GM19240 (cell line): ENCODE measurements around the gene TMEM50B.
"Not testable (repeated sequence)": the region's sequence is repeated elsewhere in the genome, so short reads cannot be mapped to it uniquely, and the experiment has no call there.

ENCODE experiments used
- DNase-seq: peaks from one replicate; pipeline ENCODE4 v3.0.0; 2011; ENCODE audit warnings: low spot score; ENCODE audit not compliant: insufficient read length

The TMEM50B gene

GRCh38 chr21:33432496-33432895 is 47.3 kb downstream of the TMEM50B start:
- no peak for DNase-seq

GRCh38 chr21:33430858-33431257 is 48.9 kb downstream of the TMEM50B start:
- DNase-seq = no peak

- DNase-seq = no peak
Observed at GRCh38 chr21:33428669-33429068, 51.1 kb downstream of the TMEM50B start.

DNA sequence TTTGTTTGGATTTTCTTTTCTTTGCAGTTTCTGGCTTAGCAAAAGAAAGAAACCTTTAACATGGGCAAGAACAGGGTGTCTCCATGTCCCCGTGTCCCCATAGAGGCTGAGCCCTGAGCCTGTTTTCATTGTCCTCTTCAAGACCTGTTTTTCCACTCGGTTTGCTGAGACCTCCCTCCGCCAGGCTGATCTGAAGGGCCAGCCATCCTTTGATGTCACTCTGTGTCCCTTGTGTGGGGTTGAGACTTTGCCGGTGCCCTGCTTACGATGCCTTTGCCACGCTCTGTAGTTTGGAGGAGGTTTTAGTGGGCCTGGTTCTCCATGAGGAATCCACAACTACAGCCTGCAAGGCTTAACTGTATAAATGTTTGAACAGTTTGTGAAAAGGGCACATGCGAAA is 52.7 kb downstream of the TMEM50B start:
- no peak for DNase-seq

GRCh38 chr21:33425825-33426224 is 53.9 kb downstream of the TMEM50B start:
- no peak for DNase-seq

- no peak for DNase-seq
Observed at GRCh38 chr21:33424214-33424613, 55.6 kb downstream of the TMEM50B start.

GRCh38 chr21:33421713-33422393 is 57.9 kb downstream of the TMEM50B start:
- DNase-seq = no peak

DNA sequence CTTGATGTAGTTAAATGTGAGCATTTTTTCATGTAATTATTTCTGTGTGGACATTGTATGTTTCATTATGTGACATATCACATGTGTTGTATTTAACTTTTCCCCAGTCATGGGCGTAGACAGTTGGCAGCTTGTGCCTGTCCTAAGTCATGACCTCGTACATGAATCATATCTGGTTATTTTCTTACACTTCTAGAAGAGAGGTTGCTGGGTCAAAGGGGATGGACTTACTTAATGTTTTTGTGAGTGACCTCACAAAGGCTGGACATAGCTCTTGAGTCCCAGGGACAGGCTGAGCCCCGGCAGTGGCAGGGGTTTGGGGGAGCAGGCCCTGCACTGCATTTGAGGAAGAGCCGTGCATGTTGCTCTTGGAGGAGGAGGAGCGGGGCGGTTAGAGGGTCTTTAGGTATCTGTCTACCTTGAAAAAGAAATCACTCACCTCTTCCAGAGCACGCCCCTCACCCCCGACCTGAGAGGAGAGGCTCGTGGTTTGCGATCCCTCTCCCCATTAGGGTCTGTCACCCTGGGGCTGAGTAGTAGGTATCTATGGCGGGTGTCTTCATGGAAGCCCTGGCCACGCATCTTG is 60.1 kb downstream of the TMEM50B start:
- no peak for DNase-seq

GRCh38 chr21:33418691-33419090 is 61.1 kb downstream of the TMEM50B start:
- no peak for DNase-seq

- no peak for DNase-seq
Observed at GRCh38 chr21:33414926-33415325, 64.8 kb downstream of the TMEM50B start.

GRCh38 chr21:33414068-33414467 is 65.7 kb downstream of the TMEM50B start:
- DNase-seq = no peak

DNA sequence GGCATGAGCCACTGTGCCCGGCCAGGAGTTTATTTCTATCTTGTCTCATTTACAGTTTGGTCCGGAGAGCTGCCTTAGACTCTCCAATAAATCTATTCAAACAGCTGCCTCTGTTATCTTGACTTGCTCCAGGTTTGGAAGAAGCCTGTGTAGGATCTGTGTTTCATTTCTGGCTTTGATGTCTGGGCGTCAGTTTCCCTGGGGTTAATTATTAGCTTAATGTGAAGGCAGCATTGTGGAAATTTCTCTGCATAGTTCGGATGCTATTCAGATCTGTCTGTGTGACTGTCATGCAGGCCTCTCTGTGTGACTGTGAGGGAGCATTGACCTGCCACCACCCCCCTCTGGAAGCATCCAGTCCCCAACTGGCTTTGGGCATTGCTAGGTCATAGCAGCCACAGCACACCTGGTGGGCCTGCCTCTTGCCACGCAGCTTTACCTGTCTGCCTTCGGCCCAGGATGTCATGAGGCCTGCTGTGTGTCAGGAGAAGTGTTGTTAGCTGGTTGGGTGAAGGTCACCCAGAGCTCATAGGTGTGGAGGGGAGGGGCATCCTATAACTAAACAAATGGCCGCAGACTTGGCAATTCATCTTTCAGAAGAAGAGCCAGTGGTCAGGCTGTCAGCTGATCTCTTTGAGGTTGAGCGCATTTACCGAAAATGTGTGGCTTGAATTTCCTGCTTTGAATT is 66.8 kb downstream of the TMEM50B start:
- no peak for DNase-seq

DNA sequence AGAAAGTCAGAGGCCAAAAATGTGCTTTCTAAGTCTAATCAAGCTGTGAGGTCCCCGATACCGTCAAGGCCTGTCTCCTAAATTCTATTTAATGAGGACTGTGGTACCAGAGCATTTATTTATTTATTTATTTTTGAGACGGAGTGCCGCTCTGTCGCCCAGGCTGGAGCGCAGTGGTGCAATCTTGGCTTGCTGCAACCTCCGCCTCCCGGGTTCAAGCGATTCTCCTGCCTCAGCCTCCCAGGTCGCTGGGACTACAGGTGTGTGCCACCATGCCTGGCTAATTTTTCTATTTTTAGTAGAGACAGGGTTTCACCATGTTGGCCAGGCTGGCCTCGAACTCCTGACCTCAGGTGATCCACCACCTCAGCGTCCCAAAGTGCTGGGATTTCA is 67.3 kb downstream of the TMEM50B start:
- DNase-seq = not testable (repeated sequence)

DNA sequence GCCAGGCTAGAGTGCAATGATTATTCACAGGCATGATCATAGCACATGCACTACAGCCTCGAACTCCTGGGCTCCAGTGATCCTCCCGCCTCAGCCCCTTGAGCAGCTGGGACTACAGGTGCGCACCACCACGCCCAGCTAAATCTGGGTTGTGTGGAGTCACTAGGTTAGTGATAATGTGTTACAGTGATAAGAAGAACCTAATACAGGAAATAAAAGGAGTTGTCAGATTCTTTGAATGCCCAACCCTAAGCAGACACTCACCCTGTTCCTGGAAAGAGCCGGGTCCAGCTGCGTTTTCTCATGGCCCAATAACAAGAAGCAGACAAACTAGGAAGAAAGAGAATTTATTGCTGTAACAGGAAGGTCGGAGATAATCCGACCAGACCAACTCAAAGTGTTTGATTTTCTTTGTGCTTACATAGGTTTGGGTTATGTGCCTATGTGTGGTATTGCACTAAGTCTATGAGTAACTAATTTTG is 67.8 kb downstream of the TMEM50B start:
- DNase-seq = no peak

GRCh38 chr21:33406493-33406892 is 73.3 kb downstream of the TMEM50B start:
- DNase-seq = no peak

GRCh38 chr21:33403786-33404585 is 75.8 kb downstream of the TMEM50B start:
- DNase-seq = no peak

DNA sequence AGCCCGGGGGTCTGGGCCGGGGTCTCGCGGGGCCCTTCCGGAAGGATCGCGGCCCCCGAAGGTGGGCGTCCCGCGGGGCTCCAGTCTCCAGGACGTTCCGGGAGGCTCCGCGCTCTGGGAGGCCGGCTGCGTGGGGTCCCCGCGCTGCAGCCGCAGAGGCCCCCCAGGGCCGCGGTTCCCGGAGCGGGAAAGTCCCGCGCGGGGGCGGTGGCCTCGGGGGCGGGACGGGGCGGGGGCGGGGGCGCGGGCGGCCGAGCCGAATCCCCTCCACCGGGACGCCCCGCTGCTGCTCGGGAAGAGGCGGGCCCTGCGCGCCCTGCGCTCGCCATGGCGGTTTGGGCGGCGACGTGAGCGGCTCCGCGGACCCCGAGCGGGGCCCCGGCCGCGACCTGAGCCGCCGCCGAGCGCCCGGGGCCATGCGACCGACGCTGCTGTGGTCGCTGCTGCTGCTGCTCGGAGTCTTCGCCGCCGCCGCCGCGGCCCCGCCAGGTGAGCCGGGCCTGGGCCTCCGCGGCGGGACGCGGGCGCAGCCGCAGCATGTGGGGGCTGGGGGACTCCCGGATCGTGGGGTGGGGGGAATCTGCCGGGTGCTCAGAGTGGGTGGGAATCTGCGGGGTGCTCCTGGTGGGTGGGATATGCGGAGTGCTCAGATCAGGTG is 76.5 kb downstream of the TMEM50B start, which contains the start of gene IFNGR2:
Gene IFNGR2, plus strand, starts transcription at position 286 of the 658 bp plus-strand sequence. Its CDS starts 131 bp downstream, at position 417.
- no peak for DNase-seq

- DNase-seq = no peak
Observed at GRCh38 chr21:33402001-33402979, 77.5 kb downstream of the TMEM50B start.

- no peak for DNase-seq
Observed at GRCh38 chr21:33401630-33401992, 78.2 kb downstream of the TMEM50B start.
